ENCODE results near the gene TAB3. TPM values are rescaled to one million over a fixed set of nuclear protein-coding genes. Genes with fewer than 3 reads are reported as not detected.
A peak's percentile ranks its signal among the peaks of the same experiment; 100 is the strongest.

Gene TAB3
- total and polyA plus RNA-seq, 8 donors = 14.8 to 31.1 (median 28.4) TPM

- Histone ChIP-seq H3K36me3 (no peaks in the 10 kb centered on the region), H3K27ac (no peak overlapping the region), H3K4me3 (no peak overlapping the region), H3K4me1 (no peaks in the 10 kb centered on the region), H3K9me3 (no peaks in the 10 kb centered on the region), H3K27me3 (peaks cover 0 to 4% of the 10 kb centered on the region in 2 donors)
- intact Hi-C loops (cut with DNase I) = no loop called here
- ATAC-seq (no peak), DNase-seq (no peak)
- no peak for TF ChIP-seq CTCF (IDR thresholded peaks at IDR 0.05)
Observed at GRCh38 chrX:30900227-30900626, 11.2 kb upstream of the TAB3 start.

- no peak for ATAC-seq
- H3K27me3 ChIP-seq = peaks cover 0 to 4% of the 10 kb centered on the region in 2 donors
- H3K9me3 ChIP-seq = no peaks in the 10 kb centered on the region
- no peaks in the 10 kb centered on the region for H3K4me1 ChIP-seq
- no peak for TF ChIP-seq CTCF (IDR thresholded peaks at IDR 0.05)
- no peak for DNase-seq
- no peak overlapping the region for H3K27ac ChIP-seq
- no peak overlapping the region for H3K4me3 ChIP-seq
- no peaks in the 10 kb centered on the region for H3K36me3 ChIP-seq
- intact Hi-C loops (cut with DNase I) = no loop called here
Observed at GRCh38 chrX:30898886-30899285, 9.8 kb upstream of the TAB3 start.

GRCh38 chrX:30895370-30895769 is 6.3 kb upstream of the TAB3 start:
- ATAC-seq (no peak), DNase-seq (no peak)
- H3K4me1 ChIP-seq = no peaks in the 10 kb centered on the region
- no peaks in the 10 kb centered on the region for H3K27me3 ChIP-seq
- no peaks in the 10 kb centered on the region for H3K36me3 ChIP-seq
- H3K9me3 ChIP-seq = no peaks in the 10 kb centered on the region
- intact Hi-C loops (cut with DNase I) = no loop called here
- no peak overlapping the region for H3K4me3 ChIP-seq
- no peak overlapping the region for H3K27ac ChIP-seq
- TF ChIP-seq CTCF (IDR thresholded peaks at IDR 0.05) = no peak

GRCh38 chrX:30893206-30893605 is 4.2 kb upstream of the TAB3 start:
- no peak for DNase-seq
- no peaks in the 10 kb centered on the region for H3K27me3 ChIP-seq
- TF ChIP-seq CTCF (IDR thresholded peaks at IDR 0.05) = no peak
- H3K36me3 ChIP-seq = no peaks in the 10 kb centered on the region
- H3K9me3 ChIP-seq = no peaks in the 10 kb centered on the region
- no peak overlapping the region for H3K27ac ChIP-seq
- intact Hi-C loops (cut with DNase I) = no loop called here
- peak; percentile 9 for ATAC-seq
- no peaks in the 10 kb centered on the region for H3K4me1 ChIP-seq
- H3K4me3 ChIP-seq = no peak overlapping the region

- Histone ChIP-seq H3K27ac (no peak overlapping the region), H3K4me1 (no peaks in the 10 kb centered on the region), H3K36me3 (no peaks in the 10 kb centered on the region), H3K9me3 (no peaks in the 10 kb centered on the region), H3K27me3 (no peaks in the 10 kb centered on the region), H3K4me3 (no peak overlapping the region)
- ATAC-seq = peak; percentile 30
- peak in 1 of 4 donors; percentile 13 for DNase-seq
- intact Hi-C loops (cut with DNase I) = no loop called here
- no peak for TF ChIP-seq CTCF (IDR thresholded peaks at IDR 0.05)
Observed at GRCh38 chrX:30892591-30892990, 3.5 kb upstream of the TAB3 start.

Measured in left lung (tissue), 10 donors.